ENCODE measurements around the gene RASGRF2.

RASGRF2 gene

DNA sequence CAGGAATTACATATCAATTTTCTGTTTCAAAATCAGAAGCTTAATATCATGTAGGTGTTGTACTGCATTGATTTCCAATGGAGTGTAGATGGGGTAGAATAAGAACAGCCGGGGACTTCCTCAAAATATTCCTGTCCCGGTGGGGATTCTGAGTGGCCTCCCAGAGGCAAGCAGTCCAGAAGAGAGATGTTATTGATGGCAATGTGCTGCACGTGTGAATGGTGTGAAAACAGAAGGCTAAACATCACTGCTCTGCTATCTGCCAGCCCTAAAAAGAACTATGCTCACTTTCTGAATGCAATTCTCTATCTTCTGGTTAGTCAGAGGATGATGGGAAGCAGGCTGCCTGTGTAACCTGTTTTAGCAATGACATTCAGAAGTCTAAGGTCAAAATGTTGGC lies 181.9 kb downstream of the RASGRF2 start:
- no peak for DNase-seq

DNA sequence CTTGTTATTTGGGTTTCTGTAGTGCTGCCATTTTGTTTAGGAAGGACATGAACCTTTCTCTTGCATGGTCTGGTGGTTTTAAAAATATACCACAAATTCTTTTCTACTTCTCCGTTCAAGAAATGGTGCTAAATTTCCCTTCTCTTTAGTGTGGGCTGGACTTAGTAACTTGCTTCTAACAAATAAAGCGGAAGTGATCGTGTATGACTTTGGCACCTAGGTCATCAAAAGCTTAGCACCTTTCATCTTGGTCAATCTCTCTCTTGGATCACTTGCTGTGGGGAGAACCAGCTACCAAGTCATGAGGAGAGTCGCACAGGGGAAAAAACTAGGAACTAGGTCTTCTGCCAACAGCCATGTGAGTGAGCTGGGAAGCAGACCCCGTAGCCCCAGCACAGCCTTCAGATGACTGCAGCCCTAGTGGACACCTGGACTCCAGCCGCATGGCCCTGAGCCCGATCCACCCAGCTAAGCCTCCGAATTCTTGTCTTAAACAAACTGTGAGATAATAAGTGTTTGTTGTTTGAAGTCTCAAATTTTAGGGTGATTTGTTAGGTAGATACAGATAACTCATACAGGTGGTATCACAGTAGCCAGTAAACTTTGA lies 185.3 kb downstream of the RASGRF2 start:
- no peak for DNase-seq

- DNase-seq, result no peak
Measured at GRCh38 chr5:81146031-81146430, 185.9 kb downstream of the RASGRF2 start.

- DNase-seq, result no peak
Measured at GRCh38 chr5:81147011-81147885, 187.1 kb downstream of the RASGRF2 start.

GRCh38 chr5:81147886-81148571 lies 187.9 kb downstream of the RASGRF2 start:
- DNase-seq, result no peak

DNA sequence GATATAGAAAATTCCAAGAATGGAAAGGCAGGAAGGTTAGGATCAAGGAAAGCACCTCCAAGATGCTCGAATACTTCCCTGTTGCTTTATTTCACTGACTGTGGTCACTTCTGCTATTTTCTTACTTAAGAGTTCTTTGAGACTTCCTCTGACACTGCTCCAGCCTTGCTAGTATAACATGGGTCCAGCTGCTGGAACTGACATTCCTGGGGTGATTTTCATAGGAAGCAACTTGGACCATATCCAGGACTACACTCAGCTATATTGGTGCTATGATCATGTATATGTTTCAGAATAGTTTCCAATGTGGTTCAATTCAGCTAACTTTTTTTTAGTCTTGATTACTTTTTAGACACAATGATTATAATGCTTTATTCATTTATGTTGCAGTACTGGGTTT lies 191.4 kb downstream of the RASGRF2 start:
- no peak for DNase-seq

DNA sequence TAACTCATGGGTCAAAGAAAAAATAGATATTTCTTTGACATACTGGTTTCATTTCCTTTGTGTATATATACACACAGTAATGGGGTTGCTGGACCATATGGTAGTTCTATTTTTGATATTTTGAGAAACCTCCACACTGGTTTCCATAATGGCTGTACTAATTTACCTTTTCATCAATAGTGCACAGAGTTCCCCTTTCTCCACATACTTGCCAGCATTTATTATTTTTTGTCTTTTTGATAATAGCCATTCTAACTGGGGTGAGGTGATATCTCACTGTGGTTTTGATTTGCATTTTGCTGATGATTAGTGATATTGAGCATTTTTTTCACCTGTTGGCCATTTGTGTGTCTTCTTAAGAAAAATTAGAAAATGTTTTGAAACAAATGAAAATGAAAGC lies 194.6 kb downstream of the RASGRF2 start:
- DNase-seq, result no peak

DNA sequence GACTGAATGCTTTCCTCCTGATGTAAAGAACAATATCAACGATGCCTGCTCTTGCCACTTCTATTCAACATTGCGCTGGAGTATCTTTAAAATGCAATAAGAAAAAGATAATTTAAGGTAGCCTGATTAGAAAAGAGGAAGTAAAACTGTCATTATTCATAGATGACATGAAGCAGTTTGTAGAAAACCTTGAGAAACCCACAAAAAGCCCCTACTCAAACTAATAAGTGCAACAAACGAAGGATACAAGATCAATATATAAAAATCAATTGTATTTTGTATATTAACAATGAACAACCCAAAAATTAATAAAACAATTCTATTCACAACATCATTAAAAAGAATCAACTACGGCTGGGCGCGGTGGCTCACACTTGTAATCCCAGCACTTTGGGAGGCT lies 196.6 kb downstream of the RASGRF2 start:
- no peak for DNase-seq

GRCh38 chr5:81161012-81161601 lies 200.9 kb downstream of the RASGRF2 start:
- no peak for DNase-seq

DNA sequence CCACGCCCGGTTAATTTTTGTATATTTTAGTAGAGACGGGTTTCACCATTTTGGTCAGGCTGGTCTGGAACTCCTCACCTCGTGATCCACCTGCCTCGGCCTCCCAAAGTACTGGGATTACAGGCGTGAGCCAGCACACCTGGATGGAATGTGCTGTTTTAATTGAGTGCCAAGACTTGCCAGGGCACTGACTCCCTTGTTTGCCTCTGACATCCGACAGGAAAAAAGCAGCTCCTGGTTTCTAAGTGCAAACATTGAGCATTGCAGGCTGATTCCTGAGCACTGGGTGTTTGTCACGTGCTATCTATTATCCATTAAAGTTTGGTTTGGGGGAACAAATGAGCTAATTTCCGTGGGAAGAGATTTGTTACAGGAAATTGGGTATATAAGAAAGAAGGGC lies 202.3 kb downstream of the RASGRF2 start:
- no peak for DNase-seq

DNA sequence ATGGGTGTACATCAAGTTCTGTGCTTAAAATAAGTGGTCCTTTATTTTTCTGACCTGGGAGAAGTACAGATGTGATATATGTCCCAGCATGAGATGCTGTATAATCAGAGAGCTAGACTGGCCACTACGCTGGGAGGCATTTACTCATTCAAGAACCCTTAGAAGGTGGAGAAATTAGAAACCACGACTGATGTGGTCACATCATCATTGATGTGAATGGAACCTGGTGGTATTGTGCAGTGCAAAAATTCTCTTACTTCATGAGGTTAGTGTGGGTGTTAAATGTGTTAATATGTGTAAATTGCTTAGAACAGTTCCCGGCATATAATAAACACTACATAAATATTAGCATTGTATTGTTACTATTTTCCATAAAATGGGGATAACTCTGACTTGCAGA lies 203.5 kb downstream of the RASGRF2 start:
- no peak for DNase-seq

- no peak for DNase-seq
Measured at GRCh38 chr5:81164476-81164875, 204.3 kb downstream of the RASGRF2 start.

DNA sequence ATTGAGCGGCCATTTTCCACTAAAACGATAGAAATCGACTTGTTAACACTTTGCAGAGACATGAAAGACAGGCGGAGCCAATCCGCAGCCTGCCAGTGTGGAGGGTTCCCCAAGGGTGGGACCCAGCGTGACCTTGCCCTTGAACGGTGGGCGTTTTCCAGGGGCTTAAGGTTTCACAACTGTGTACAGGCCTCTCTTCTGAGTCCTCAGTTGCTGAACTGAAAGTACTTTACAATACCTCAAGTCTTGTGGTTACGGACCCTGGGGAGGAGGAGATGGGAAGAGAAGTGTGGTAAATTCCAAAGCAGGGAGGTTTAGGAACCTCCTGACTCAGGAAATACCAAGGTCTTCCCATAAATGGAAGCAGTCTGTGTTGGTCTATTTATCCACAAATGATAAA lies 204.8 kb downstream of the RASGRF2 start:
- no peak for DNase-seq

DNA sequence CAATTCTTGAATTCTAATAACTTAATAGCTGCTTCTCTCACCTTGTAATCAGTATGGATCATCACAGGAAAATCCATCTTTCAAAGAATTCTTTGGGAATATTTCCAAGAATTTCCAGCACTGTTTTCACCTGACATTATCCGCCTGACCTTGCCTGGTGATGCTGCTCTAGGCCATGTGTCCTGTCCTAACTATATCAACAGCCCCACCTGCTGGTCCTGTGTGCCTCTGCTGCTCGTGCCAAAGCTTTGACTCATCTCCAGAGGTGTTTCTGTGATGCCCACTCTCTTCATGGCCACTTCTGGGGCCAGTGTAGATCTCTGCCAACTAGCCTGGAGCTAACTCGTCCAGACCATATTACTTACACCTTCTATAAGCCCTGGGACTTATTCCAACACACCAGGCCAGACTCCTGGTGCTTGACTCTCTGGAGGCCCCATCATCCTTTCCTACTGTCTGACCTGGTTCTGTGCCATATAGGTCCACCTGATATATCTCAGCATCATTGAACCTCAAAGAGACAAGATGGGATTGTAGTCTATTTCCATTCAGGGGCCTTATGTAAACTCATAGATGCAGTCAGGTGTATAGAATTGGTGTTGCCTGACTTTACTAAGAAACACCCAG lies 205.4 kb downstream of the RASGRF2 start:
- no peak for DNase-seq

DNA sequence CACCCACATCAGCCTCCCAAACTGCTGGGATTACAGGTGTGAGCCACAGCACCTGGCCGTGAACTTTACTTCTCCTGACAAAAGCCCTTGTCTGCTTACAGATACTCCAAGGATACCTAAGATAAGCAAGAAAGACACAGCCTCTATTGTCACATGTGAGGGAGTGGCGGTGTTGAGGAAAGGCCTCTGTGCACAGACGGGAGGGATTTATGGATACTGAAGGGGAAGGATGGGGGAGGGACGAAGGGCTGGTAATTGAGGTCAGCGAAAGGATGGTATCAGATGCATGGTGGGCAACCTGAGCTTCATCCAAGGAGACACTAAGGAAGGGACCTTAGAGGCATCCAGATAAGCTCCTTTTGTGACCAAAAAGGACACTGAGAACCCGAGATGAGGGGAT lies 206.3 kb downstream of the RASGRF2 start:
- no peak for DNase-seq

GRCh38 chr5:81167078-81167477 lies 206.9 kb downstream of the RASGRF2 start:
- no peak for DNase-seq

GRCh38 chr5:81167544-81167943 lies 207.4 kb downstream of the RASGRF2 start:
- DNase-seq, result no peak

GRCh38 chr5:81169924-81170323 lies 209.8 kb downstream of the RASGRF2 start:
- DNase-seq, result no peak

- no peak for DNase-seq
Measured at GRCh38 chr5:81171769-81172168, 211.6 kb downstream of the RASGRF2 start.

DNA sequence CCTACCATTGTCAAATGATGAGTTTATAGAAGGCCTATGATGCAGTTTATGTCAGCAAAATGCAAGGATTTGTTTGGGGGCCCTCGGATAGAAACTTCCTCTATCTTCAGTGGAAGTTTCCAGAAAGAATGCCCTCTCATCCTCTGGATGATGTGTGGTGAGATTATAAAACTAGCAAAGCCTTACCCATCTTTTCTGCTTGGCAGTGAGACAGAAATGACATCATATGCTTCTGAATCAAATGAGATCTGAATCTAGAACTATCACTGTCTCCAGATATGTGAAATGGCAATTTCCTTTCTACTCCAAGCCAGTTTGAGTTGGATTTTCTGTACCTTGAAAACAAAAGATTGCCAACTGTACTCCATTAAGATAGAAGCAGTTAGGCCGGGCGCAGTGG lies 212.5 kb downstream of the RASGRF2 start:
- no peak for DNase-seq

GRCh38 chr5:81177061-81177460 lies 216.9 kb downstream of the RASGRF2 start:
- DNase-seq, result no peak

- no peak for DNase-seq
Measured at GRCh38 chr5:81179959-81180358, 219.8 kb downstream of the RASGRF2 start.

GRCh38 chr5:81180780-81181460 lies 220.8 kb downstream of the RASGRF2 start:
- no peak for DNase-seq
